Measurements from ENCODE around the gene PDYN.
A peak's percentile ranks its signal among the peaks of the same experiment; 100 is the strongest.

Gene PDYN

GRCh38 chr20:1992359-1993110 lies 1.3 kb downstream of the PDYN start:
- no peak for DNase-seq

GRCh38 chr20:1987826-1988225 lies 6.0 kb downstream of the PDYN start:
- DNase-seq, result no peak

- DNase-seq, result no peak
Observed at GRCh38 chr20:1983301-1983700, 10.6 kb downstream of the PDYN start.

- no peak for DNase-seq
Observed at GRCh38 chr20:1982686-1983085, 11.2 kb downstream of the PDYN start.

GRCh38 chr20:1979106-1979778 lies 14.6 kb downstream of the PDYN start:
- no peak for DNase-seq

- no peak for DNase-seq
Observed at GRCh38 chr20:1975291-1975690, 18.6 kb downstream of the PDYN start.

GRCh38 chr20:1973601-1974440 lies 20.0 kb downstream of the PDYN start:
- no peak for DNase-seq

GRCh38 chr20:1971893-1972586 lies 21.8 kb downstream of the PDYN start:
- DNase-seq, result no peak

GRCh38 chr20:1968964-1969363 lies 24.9 kb downstream of the PDYN start:
- DNase-seq, result no peak

GRCh38 chr20:1965520-1966351 lies 28.1 kb downstream of the PDYN start:
- peak; percentile 78 for DNase-seq

- DNase-seq, result peak; percentile 17
Observed at GRCh38 chr20:1964659-1965405, 29.0 kb downstream of the PDYN start.

- DNase-seq, result no peak
Observed at GRCh38 chr20:1964061-1964460, 29.8 kb downstream of the PDYN start.

- no peak for DNase-seq
Observed at GRCh38 chr20:1961374-1961773, 32.5 kb downstream of the PDYN start.

- DNase-seq, result no peak
Observed at GRCh38 chr20:1959156-1959555, 34.7 kb downstream of the PDYN start.

GRCh38 chr20:1958426-1958825 lies 35.4 kb downstream of the PDYN start:
- DNase-seq, result no peak

- no peak for DNase-seq
Observed at GRCh38 chr20:1955217-1955616, 38.6 kb downstream of the PDYN start.

- DNase-seq, result no peak
Observed at GRCh38 chr20:1953621-1954020, 40.2 kb downstream of the PDYN start.

GRCh38 chr20:1952737-1953530 lies 40.9 kb downstream of the PDYN start:
- DNase-seq, result no peak

- no peak for DNase-seq
Observed at GRCh38 chr20:1951436-1952115, 42.3 kb downstream of the PDYN start.

- no peak for DNase-seq
Observed at GRCh38 chr20:1950836-1951235, 43.0 kb downstream of the PDYN start.
